K562 (cell line): ENCODE results near the gene CWC22.

ENCODE experiments used
- BRD4 ChIP-seq: fragments of 200-600 bp; sonication (generic); IDR thresholded peaks from 2 replicates; pipeline ENCODE4 v1.6.1; 2017; ENCODE audit warnings: inconsistent platforms
- CBFA2T3 ChIP-seq: fragments of 450-650 bp; IDR thresholded peaks from 2 replicates; pipeline ENCODE4 v1.6.1; 2017
- EGR1 ChIP-seq: fragments of 450-650 bp; conservative IDR thresholded peaks from 2 replicates; pipeline ENCODE4 v1.6.1; 2017; ENCODE audit warnings: mild to moderate bottlenecking
- POLR2AphosphoS2 ChIP-seq: IDR thresholded peaks from 2 replicates; pipeline ENCODE4 v1.6.1; 2012; ENCODE audit warnings: low read length, improper control_type of control experiment
- ZNF12 ChIP-seq: sonication (generic); formaldehyde crosslinking; IDR thresholded peaks from 2 replicates; pipeline ENCODE4 v1.4.0; 2020; ENCODE audit warnings: mild to moderate bottlenecking, missing genetic modification reagents
- TF ChIP-seq, protein P1 (sequence below), 3 experiments: IDR thresholded peaks in 2 of 3; conservative IDR thresholded peaks in 1 of 3; 2 replicates each; pipeline ENCODE4 v1.5.1; 2011 to 2012; ENCODE audit warnings: low read length in 3 of 3, mild to moderate bottlenecking in 3 of 3, control low read depth in 2 of 3, improper control_type of control experiment in 1 of 3, inconsistent platforms in 1 of 3, low read depth in 1 of 3, mixed read lengths in 1 of 3, moderate library complexity in 1 of 3; ENCODE audit not compliant: insufficient read depth in 2 of 3
- TF ChIP-seq, protein P2 (sequence below): sonication (generic); formaldehyde crosslinking; IDR thresholded peaks from 2 replicates; pipeline ENCODE4 v1.8.0; 2022; ENCODE audit warnings: missing genetic modification reagents, mild to moderate bottlenecking, moderate library complexity, borderline replicate concordance

DNA sequence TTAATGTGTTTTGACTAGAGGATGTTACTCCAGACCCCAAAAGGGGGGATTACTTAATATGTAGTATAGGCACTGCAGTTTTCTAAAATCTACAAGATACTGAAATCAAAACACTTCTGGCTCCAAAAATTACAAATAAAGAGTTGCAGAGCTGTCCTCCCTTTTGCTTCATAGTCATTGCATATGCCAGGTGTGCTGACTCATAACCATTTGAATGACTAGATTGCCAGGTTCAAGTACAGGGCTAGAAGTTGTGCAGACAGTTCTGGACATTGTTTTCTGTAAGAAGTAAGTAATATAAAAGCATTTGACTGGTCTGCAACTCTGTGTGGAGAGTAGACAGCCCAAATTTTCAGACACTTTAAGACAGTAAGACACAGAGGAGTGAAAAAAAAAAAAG is 6.7 kb downstream of the CWC22 start:
- TF ChIP-seq EGR1: no peak
- TF ChIP-seq POLR2AphosphoS2: no peak
- TF ChIP-seq, protein P1, sequence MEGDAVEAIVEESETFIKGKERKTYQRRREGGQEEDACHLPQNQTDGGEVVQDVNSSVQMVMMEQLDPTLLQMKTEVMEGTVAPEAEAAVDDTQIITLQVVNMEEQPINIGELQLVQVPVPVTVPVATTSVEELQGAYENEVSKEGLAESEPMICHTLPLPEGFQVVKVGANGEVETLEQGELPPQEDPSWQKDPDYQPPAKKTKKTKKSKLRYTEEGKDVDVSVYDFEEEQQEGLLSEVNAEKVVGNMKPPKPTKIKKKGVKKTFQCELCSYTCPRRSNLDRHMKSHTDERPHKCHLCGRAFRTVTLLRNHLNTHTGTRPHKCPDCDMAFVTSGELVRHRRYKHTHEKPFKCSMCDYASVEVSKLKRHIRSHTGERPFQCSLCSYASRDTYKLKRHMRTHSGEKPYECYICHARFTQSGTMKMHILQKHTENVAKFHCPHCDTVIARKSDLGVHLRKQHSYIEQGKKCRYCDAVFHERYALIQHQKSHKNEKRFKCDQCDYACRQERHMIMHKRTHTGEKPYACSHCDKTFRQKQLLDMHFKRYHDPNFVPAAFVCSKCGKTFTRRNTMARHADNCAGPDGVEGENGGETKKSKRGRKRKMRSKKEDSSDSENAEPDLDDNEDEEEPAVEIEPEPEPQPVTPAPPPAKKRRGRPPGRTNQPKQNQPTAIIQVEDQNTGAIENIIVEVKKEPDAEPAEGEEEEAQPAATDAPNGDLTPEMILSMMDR (IDR thresholded peaks at IDR 0.05 in 2 of 3, conservative IDR thresholded peaks at IDR 0.05 in 1 of 3; ENCODE audit: insufficient read depth in 2 of 3, low read depth in 1 of 3, low read length in 3 of 3): no peak
- no peak for TF ChIP-seq ZNF12 (CRISPR knock-in tag)
- TF ChIP-seq, protein P2, sequence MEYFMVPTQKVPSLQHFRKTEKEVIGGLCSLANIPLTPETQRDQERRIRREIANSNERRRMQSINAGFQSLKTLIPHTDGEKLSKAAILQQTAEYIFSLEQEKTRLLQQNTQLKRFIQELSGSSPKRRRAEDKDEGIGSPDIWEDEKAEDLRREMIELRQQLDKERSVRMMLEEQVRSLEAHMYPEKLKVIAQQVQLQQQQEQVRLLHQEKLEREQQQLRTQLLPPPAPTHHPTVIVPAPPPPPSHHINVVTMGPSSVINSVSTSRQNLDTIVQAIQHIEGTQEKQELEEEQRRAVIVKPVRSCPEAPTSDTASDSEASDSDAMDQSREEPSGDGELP (CRISPR knock-in tag): no peak
- TF ChIP-seq BRD4: no peak
- TF ChIP-seq CBFA2T3: no peak
